Mammary epithelial cell (primary cell): ENCODE results near the gene CTSD.

ENCODE experiments used
- CTCF ChIP-seq, 2 donors: IDR thresholded peaks in 1 of 2; conservative IDR thresholded peaks in 1 of 2; 2 replicates each; pipeline ENCODE4 v1.5.1; 2011 to 2012; ENCODE audit warnings: inconsistent platforms in 2 of 2, low read length in 2 of 2, mild to moderate bottlenecking in 2 of 2, control low read depth in 1 of 2, low read depth in 1 of 2; ENCODE audit not compliant: insufficient read depth in 1 of 2; ENCODE audit errors: extremely low read depth in 1 of 2
- EZH2 ChIP-seq: IDR thresholded peaks from 2 replicates; pipeline ENCODE4 v1.6.1; 2012; ENCODE audit warnings: low read length, inconsistent platforms, borderline replicate concordance

GRCh38 chr11:1810761-1811160 is 47.0 kb upstream of the CTSD start:
- TF ChIP-seq CTCF (conservative IDR thresholded peaks at IDR 0.05 in 1 of 2, IDR thresholded peaks at IDR 0.05 in 1 of 2; ENCODE audit: extremely low read depth in 1 of 2, insufficient read depth in 1 of 2, low read depth in 1 of 2, low read length in 2 of 2): no peak
- TF ChIP-seq EZH2: no peak
